PC-9 (cell line): ENCODE data around the gene LIMS1. TPM values are rescaled to one million over a fixed set of nuclear protein-coding genes. Genes with fewer than 3 reads are reported as not detected.
A peak's percentile ranks its signal among the peaks of the same experiment; 100 is the strongest.

Experiments
- BruUV-seq: library from RNA; stranded (reverse); fragments of 400-500 nt; replicated peaks from 2 replicates; lab custom pipeline; 2021; lab: Mats Ljungman, UMichigan
- CTCF ChIA-PET: fragments of 300-600 bp; sonication (Branson Sonifier 250); formaldehyde crosslinking; loops from one replicate; lab custom pipeline; 2022; ENCODE audit warnings: antibody characterized with exemption; lab: Charles Lee
- POLR2A ChIA-PET: fragments of 300-600 bp; sonication (Branson Sonifier 250); formaldehyde crosslinking; loops from one replicate; lab custom pipeline; 2022; ENCODE audit warnings: antibody characterized with exemption; ENCODE audit not compliant: unreplicated experiment; lab: Charles Lee
- DNase-seq, 2 experiments: peaks; one replicate each; pipeline versions ENCODE4 v3.0.0 to v3.0.0-alpha.2; 2015 to 2022; ENCODE audit warnings: mixed read lengths in 1 of 2
- H2AFZ ChIP-seq: fragments of 200-600 bp; sonication (generic); 2 replicates; pipeline ENCODE4 v1.8.1; 2017; ENCODE audit warnings: antibody characterized with exemption
- H3F3A ChIP-seq: fragments of 200-600 bp; sonication (generic); 2 replicates; pipeline ENCODE4 v1.8.1; 2017; ENCODE audit warnings: antibody characterized with exemption, mild to moderate bottlenecking, low read depth; ENCODE audit not compliant: insufficient read depth
- H3K27ac ChIP-seq: fragments of 200-600 bp; sonication (generic); 2 replicates; pipeline ENCODE4 v1.6.1; 2016; ENCODE audit warnings: mixed run types
- H3K27me3 ChIP-seq: fragments of 200-600 bp; sonication (generic); 2 replicates; pipeline ENCODE4 v1.6.1; 2016; ENCODE audit warnings: low read depth, mixed run types; ENCODE audit not compliant: insufficient read depth
- H3K36me3 ChIP-seq: fragments of 200-600 bp; sonication (generic); 2 replicates; pipeline ENCODE4 v1.6.1; 2016; ENCODE audit warnings: low read depth, mixed run types
- H3K4me1 ChIP-seq: fragments of 200-600 bp; sonication (generic); replicated peaks from 2 replicates; pipeline ENCODE4 v1.6.1; 2016; ENCODE audit warnings: mixed run types; ENCODE audit not compliant: insufficient read depth
- H3K4me2 ChIP-seq: fragments of 200-600 bp; sonication (generic); 2 replicates; pipeline ENCODE4 v1.6.1; 2017; ENCODE audit warnings: mixed run types
- H3K4me3 ChIP-seq: fragments of 200-600 bp; sonication (generic); 2 replicates; pipeline ENCODE4 v1.6.1; 2016; ENCODE audit warnings: mixed run types
- H3K79me2 ChIP-seq: fragments of 200-600 bp; sonication (generic); 2 replicates; pipeline ENCODE4 v1.6.1; 2017; ENCODE audit warnings: low read depth, mixed run types
- H3K9me2 ChIP-seq: fragments of 200-600 bp; sonication (generic); 2 replicates; pipeline ENCODE4 v1.8.1; 2017; ENCODE audit warnings: mild to moderate bottlenecking; ENCODE audit not compliant: insufficient read depth
- H3K9me3 ChIP-seq: fragments of 200-600 bp; sonication (generic); 2 replicates; pipeline ENCODE4 v1.8.1; 2016; ENCODE audit warnings: low read depth; ENCODE audit not compliant: insufficient read depth
- H4K20me1 ChIP-seq: fragments of 200-600 bp; sonication (generic); 2 replicates; pipeline ENCODE4 v1.8.1; 2017; ENCODE audit not compliant: insufficient read depth
- EZH2 ChIP-seq: fragments of 200-600 bp; sonication (generic); IDR thresholded peaks from 2 replicates; pipeline ENCODE4 v1.8.0; 2017; ENCODE audit warnings: antibody characterized with exemption, low read depth
- intact Hi-C: fragments of 100-400 bp; cut with micrococcal nuclease; formaldehyde crosslinking; loops from one replicate; pipeline ENCODE4 v1.10.0; 2022; ENCODE audit not compliant: unreplicated experiment
- total RNA-seq: library from RNA; stranded (reverse); gene quantifications from 2 replicates; pipeline ENCODE4 v1.2.3, GENCODE V29; 2021
- TF ChIP-seq, protein P1 (sequence below): fragments of 200-600 bp; sonication (generic); conservative IDR thresholded peaks from 2 replicates; pipeline ENCODE4 v1.6.1; 2017; ENCODE audit warnings: mixed run types, antibody characterized with exemption, mild to moderate bottlenecking, moderate library complexity

The LIMS1 gene
- total RNA-seq, 1 experiment from 2014 or later: 61.6 TPM

DNA sequence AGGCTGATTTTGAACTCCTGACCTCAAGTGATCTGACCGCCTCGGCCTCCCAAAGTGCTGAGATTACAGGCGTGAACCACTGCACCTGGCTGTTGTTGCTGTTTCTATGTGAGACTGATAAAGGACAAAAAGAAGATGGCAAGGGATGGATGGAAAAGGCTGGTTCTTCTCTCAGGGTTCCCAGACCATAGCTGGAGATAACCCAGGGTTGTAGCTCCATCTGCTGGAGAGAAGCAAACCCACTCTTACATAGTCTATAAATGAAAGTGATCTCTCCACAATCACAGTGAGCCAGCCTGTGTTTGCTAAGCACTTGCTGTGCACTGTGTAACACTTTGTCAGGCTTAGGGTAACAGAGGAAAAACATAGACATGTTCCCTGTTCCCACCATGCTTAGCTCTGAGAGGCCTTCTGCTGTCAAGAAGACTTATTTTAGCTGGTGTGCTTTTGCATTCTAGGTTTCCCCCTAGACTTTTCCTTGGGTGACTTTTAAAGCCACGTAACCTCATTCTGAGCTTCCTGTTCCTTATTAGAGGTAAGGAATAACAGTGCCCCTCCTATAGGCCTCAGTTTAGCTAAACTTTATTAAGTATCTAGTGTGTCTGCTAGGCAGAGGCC, 49.7 kb downstream of the LIMS1 start:
- TF ChIP-seq EZH2: no peak
- TF ChIP-seq, protein P1, sequence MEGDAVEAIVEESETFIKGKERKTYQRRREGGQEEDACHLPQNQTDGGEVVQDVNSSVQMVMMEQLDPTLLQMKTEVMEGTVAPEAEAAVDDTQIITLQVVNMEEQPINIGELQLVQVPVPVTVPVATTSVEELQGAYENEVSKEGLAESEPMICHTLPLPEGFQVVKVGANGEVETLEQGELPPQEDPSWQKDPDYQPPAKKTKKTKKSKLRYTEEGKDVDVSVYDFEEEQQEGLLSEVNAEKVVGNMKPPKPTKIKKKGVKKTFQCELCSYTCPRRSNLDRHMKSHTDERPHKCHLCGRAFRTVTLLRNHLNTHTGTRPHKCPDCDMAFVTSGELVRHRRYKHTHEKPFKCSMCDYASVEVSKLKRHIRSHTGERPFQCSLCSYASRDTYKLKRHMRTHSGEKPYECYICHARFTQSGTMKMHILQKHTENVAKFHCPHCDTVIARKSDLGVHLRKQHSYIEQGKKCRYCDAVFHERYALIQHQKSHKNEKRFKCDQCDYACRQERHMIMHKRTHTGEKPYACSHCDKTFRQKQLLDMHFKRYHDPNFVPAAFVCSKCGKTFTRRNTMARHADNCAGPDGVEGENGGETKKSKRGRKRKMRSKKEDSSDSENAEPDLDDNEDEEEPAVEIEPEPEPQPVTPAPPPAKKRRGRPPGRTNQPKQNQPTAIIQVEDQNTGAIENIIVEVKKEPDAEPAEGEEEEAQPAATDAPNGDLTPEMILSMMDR: peak; percentile 84
- Histone ChIP-seq H3K4me3 (no peak overlapping the region), H2AFZ (no peak overlapping the region), H3K27ac (no peak overlapping the region), H3F3A (no peaks in the 10 kb centered on the region), H3K9me2 (no peaks in the 10 kb centered on the region), H3K4me2 (no peak overlapping the region), H3K9me3 (no peaks in the 10 kb centered on the region), H3K79me2 (no peaks in the 10 kb centered on the region), H3K27me3 (no peaks in the 10 kb centered on the region), H3K4me1 (no peaks in the 10 kb centered on the region), H4K20me1 (no peaks in the 10 kb centered on the region), H3K36me3 (no peaks in the 10 kb centered on the region)
- intact Hi-C loops: loop anchor here (1.0 to 10.0 kb wide), 5 partner anchors 51 to 647 kb away; no protein-coding TSS in a partner anchor
- CTCF ChIA-PET: interaction anchor here (1.0 to 1.4 kb wide), 4 partner anchors 51 to 235 kb away, joined by 3 to 6 read pairs (median 3); no protein-coding TSS in a partner anchor
- no TSS peak for BruUV-seq
- peak; percentile 45 to 50 for DNase-seq
- POLR2A ChIA-PET: interaction anchor here (0.6 kb wide), 1 partner anchor 1119 kb away, joined by 3 read pairs; no protein-coding TSS in a partner anchor

DNA sequence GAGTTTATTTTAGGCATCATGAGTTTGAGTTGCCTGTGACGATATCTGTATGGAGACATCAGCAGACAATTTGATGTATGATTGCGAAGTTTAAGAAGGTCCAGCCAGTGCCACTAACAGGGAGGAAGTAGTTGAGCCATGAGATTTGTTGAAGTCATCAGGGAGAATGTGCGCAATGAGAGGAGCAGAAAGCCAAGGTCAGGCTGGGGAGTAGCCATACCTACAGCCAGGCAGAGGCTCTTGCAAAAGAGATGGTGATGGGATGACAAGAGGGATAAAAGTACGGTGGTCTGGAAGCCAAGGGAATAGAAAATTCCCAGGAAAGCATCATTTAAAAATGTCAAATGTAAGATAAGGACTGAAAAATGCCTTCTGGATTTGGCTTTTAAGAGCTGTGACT, 51.2 kb downstream of the LIMS1 start:
- Histone ChIP-seq H3F3A (no peaks in the 10 kb centered on the region), H3K4me1 (no peaks in the 10 kb centered on the region), H3K9me2 (no peaks in the 10 kb centered on the region), H3K79me2 (no peaks in the 10 kb centered on the region), H3K4me2 (no peak overlapping the region), H3K9me3 (no peaks in the 10 kb centered on the region), H3K27me3 (no peaks in the 10 kb centered on the region), H2AFZ (no peak overlapping the region), H3K36me3 (no peaks in the 10 kb centered on the region), H3K4me3 (no peak overlapping the region), H4K20me1 (no peaks in the 10 kb centered on the region), H3K27ac (no peak overlapping the region)
- intact Hi-C loops: loop anchor here (2.0 to 10.0 kb wide), 2 partner anchors 101 to 649 kb away; no protein-coding TSS in a partner anchor
- BruUV-seq: no TSS peak
- TF ChIP-seq EZH2: no peak
- TF ChIP-seq, protein P1: no peak
- no peak for DNase-seq
- ChIA-PET POLR2A (no interaction called here), CTCF (no interaction called here)

DNA sequence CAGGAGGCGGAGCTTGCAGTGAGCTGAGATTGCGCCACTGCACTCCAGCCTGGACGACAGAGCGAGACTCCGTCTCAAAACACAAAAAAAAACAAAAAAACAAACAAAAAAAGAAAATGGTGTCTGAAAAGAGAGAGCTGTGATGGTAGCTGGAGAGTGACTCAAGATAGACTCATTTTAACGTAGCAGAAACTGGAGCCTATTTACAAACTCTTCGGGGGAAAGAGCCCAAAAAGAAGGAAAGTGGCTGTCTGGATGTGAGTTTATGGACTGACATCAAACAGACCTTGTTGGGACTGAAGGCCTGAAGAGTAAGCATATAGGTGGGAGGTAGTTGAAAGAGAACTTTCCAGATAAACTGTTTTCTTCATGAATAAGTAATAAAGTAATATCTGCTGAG, 51.8 kb downstream of the LIMS1 start:
- ChIA-PET POLR2A (no interaction called here), CTCF (no interaction called here)
- H3K9me2 ChIP-seq: no peaks in the 10 kb centered on the region
- intact Hi-C loops: loop anchor here (10.0 kb wide), 1 partner anchor 101 kb away; no protein-coding TSS in a partner anchor
- no peaks in the 10 kb centered on the region for H4K20me1 ChIP-seq
- no peak overlapping the region for H3K4me3 ChIP-seq
- 0 out of 2 replicates have a peak, but pooled peaks cover 5% of the 10 kb centered on the region for H3K79me2 ChIP-seq
- no peaks in the 10 kb centered on the region for H3K9me3 ChIP-seq
- no peaks in the 10 kb centered on the region for H3K4me1 ChIP-seq
- H3K4me2 ChIP-seq: no peak overlapping the region
- no peak for TF ChIP-seq EZH2
- TF ChIP-seq, protein P1: no peak
- H3F3A ChIP-seq: no peaks in the 10 kb centered on the region
- DNase-seq: no peak
- no peak overlapping the region for H3K27ac ChIP-seq
- no peaks in the 10 kb centered on the region for H3K36me3 ChIP-seq
- H2AFZ ChIP-seq: no peak overlapping the region
- BruUV-seq: no TSS peak
- H3K27me3 ChIP-seq: no peaks in the 10 kb centered on the region
